ENCODE data around the gene RAB40C. TPM values are rescaled to one million over a fixed set of nuclear protein-coding genes. Genes with fewer than 3 reads are reported as not detected.
A peak's percentile ranks its signal among the peaks of the same experiment; 100 is the strongest.

Gene RAB40C, protein sequence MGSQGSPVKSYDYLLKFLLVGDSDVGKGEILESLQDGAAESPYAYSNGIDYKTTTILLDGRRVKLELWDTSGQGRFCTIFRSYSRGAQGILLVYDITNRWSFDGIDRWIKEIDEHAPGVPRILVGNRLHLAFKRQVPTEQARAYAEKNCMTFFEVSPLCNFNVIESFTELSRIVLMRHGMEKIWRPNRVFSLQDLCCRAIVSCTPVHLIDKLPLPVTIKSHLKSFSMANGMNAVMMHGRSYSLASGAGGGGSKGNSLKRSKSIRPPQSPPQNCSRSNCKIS
- total RNA-seq = 30.9 and 31.6 TPM in 2 replicates
- long read RNA-seq, partial matches to known transcripts = 0 of 1 reads
- long read RNA-seq, other reads (novel, unspliced or antisense) = 0 of 1 reads

DNA sequence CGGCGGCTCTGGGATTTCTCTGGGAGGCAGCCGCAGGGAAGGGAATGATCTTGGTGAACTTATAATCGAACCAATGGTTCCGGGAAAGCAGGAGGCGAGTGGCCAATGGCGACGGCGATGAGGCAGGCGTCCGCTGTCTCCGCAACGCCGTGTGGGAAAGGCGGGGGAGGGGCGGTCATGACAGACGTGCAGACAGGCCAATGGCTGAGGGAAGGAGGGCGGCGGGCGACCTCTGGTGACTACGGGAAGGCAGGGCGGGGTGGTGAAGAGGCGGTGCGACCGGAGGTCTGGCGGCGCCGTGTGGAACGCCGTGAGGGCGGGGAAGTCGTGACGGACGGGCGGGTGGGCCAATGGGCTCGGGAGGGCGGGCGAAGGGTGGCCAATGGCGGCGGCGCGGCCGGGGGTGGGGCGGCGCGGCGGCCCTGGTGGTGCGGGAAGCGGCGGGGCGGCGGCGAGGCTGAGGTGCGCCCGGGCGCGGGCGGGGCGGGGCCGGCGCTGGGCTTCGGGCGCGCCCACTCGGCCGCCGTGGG is at the start of gene RAB40C:
Gene RAB40C, plus strand, starts transcription at position 409 of the 530 bp plus-strand sequence. CDS start 226 bp downstream, outside the sequence.
- peaks cover 34% of the 10 kb centered on the region for H3K27me3 Mint-ChIP-seq (ENCODE audit: low read depth)
- peak; percentile 99 for DNase-seq (ENCODE audit: low read depth, low spot score)

DNA sequence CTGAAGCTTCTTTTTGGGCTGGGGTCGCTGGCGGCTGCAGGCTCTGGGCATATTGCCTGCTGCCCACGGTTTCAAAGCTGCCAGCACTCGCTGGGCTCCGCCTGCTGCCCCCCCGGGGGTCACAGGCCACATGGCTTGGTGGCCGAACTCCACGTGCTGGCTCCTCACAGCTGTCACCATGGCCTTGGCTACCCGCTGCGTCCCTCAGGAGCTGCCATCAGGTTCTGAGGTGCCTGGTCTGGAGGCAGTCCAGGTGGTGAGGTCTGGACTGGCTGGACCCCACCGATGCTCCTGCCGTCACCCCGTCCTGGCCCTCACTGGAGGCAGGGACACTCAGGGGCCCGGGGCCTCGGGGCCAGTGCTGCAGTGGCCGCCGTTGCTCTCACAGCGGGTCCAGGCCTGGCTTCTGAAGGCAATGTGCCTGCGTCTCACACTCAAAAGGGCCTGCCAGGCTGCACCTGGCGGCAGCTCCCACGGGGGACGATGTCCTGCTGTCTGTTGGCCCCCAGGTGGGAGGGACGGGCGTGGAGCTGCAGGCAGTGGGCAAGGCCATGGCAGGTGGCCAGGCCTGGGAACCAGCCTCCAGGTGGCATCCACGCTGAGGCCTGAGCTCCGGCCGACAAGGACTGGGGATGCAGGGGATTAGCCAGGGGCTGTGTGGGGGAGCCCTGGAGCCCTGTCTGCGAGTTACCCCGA is 49.1 kb upstream of the RAB40C start:
- no peaks in the 10 kb centered on the region for H3K4me1 Mint-ChIP-seq
- TF ChIP-seq, protein P1, sequence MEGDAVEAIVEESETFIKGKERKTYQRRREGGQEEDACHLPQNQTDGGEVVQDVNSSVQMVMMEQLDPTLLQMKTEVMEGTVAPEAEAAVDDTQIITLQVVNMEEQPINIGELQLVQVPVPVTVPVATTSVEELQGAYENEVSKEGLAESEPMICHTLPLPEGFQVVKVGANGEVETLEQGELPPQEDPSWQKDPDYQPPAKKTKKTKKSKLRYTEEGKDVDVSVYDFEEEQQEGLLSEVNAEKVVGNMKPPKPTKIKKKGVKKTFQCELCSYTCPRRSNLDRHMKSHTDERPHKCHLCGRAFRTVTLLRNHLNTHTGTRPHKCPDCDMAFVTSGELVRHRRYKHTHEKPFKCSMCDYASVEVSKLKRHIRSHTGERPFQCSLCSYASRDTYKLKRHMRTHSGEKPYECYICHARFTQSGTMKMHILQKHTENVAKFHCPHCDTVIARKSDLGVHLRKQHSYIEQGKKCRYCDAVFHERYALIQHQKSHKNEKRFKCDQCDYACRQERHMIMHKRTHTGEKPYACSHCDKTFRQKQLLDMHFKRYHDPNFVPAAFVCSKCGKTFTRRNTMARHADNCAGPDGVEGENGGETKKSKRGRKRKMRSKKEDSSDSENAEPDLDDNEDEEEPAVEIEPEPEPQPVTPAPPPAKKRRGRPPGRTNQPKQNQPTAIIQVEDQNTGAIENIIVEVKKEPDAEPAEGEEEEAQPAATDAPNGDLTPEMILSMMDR (conservative IDR thresholded peaks at IDR 0.05) = no peak
- H3K27me3 Mint-ChIP-seq (ENCODE audit: low read depth) = no peaks in the 10 kb centered on the region
- H3K36me3 Mint-ChIP-seq (ENCODE audit: low read depth) = no peaks in the 10 kb centered on the region
- H3K9me3 Mint-ChIP-seq = no peaks in the 10 kb centered on the region
- no peak for DNase-seq (ENCODE audit: low read depth, low spot score)
- no peak overlapping the region for H3K4me3 Mint-ChIP-seq
- no peak overlapping the region for H3K27ac Mint-ChIP-seq (ENCODE audit: unreplicated experiment)

More for the DNA sequence above, at the start of gene RAB40C:
- Mint-ChIP-seq H3K4me1 (peaks cover 26% of the 10 kb centered on the region), H3K36me3 (ENCODE audit: low read depth) (peaks cover 7% of the 10 kb centered on the region), H3K9me3 (no peaks in the 10 kb centered on the region), H3K4me3 (peak within 1 kb of the TSS; percentile 95), H3K27ac (ENCODE audit: unreplicated experiment) (peak within 1 kb of the TSS; percentile 99)
- TF ChIP-seq, protein P1 (conservative IDR thresholded peaks at IDR 0.05) = peak; percentile 15

DNA sequence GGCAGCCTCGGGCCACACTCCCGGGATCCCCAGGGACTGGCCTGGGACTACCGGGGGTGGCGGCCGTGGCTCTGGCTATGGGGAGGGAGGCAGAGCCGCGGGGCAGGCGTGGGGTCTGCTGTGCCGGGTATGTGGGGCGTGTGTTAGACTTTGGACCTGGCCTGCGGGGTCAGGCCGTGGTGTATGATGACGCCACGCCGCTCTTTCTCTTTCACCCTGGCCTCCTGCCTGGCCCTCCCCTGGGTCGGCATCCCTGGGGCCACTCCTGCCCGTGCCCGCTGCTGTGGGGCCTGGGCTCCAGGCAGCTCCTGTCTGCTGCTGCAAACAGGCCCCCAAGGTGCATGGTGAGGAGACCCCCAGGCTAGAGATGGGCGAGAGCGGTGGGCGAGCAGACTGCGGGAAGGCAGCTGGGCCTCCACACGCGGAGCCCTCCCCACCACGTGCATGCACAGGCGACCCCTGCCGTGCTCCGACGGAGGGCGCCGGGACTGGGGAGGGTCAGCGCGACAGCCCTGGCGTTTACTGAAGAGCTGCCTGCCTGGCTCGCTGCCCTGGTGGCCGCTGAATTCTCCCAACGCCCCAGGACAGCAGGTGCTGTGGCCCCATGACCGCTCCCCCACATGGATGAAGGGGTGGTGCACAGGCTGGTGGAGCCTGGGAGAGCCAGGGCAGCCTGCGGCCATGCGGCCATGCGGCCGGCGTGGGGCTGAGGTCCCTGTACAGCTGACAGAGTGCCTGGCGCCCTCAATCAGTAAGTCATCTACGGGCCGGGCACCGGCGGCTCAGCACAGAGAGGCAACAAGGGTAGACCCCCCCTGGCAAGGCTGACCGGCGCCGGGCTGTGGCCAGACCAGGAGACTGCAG is 46.3 kb upstream of the RAB40C start:
- H3K9me3 Mint-ChIP-seq = no peaks in the 10 kb centered on the region
- no peaks in the 10 kb centered on the region for H3K4me1 Mint-ChIP-seq
- no peak for DNase-seq (ENCODE audit: low read depth, low spot score)
- H3K27ac Mint-ChIP-seq (ENCODE audit: unreplicated experiment) = no peak overlapping the region
- H3K27me3 Mint-ChIP-seq (ENCODE audit: low read depth) = no peaks in the 10 kb centered on the region
- TF ChIP-seq, protein P1 (conservative IDR thresholded peaks at IDR 0.05) = no peak
- no peaks in the 10 kb centered on the region for H3K36me3 Mint-ChIP-seq (ENCODE audit: low read depth)
- H3K4me3 Mint-ChIP-seq = no peak overlapping the region

DNA sequence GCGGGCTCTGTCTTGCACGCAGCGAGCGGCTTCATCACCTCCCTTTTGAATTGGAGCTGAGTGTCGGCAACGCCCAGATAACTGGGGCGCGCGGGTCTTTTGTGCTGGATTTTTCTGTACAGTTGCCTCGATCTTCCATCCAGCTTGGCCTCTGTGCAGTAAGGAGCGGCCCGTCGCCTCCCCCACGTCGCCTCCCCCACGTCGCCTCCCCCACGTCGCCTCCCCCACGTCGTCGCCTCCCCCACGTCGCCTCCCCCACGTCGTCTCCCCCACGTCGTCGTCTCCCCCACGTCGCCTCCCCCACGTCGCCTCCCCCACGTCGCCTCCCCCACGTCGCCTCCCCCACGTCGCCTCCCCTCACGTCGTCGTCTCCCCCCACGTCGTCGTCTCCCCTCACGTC is 45.3 kb upstream of the RAB40C start:
- no peak overlapping the region for H3K4me3 Mint-ChIP-seq
- no peak overlapping the region for H3K27ac Mint-ChIP-seq (ENCODE audit: unreplicated experiment)
- DNase-seq (ENCODE audit: low read depth, low spot score) = no peak
- H3K36me3 Mint-ChIP-seq (ENCODE audit: low read depth) = no peaks in the 10 kb centered on the region
- no peaks in the 10 kb centered on the region for H3K9me3 Mint-ChIP-seq
- no peaks in the 10 kb centered on the region for H3K4me1 Mint-ChIP-seq
- H3K27me3 Mint-ChIP-seq (ENCODE audit: low read depth) = no peaks in the 10 kb centered on the region
- TF ChIP-seq, protein P1 (conservative IDR thresholded peaks at IDR 0.05) = no peak
